ENCODE data around the gene MICALL2.

The MICALL2 gene

GRCh38 chr7:1466524-1467271 is 7.4 kb upstream of the MICALL2 start:
- DNase-seq: no peak

DNA sequence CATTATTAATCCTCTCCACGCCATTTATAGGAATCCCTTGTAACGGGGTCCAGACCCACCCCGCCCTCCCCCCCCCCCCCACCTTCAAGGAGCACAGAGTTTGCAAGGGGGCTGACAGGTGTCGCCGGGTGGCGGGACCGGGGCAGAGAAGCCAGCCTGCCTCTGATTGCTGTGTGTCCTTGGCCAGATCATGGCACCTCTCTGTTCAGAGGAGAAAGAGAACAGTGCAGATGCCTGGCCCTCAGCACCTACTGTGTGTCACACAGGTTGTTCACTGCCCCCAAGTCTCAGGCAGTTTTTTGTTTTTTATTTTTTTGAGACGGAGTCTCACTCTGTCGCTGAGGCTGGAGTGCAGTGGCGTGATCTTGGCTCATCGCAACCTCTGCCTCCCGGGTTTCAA is 5.4 kb upstream of the MICALL2 start:
- no peak for DNase-seq

DNA sequence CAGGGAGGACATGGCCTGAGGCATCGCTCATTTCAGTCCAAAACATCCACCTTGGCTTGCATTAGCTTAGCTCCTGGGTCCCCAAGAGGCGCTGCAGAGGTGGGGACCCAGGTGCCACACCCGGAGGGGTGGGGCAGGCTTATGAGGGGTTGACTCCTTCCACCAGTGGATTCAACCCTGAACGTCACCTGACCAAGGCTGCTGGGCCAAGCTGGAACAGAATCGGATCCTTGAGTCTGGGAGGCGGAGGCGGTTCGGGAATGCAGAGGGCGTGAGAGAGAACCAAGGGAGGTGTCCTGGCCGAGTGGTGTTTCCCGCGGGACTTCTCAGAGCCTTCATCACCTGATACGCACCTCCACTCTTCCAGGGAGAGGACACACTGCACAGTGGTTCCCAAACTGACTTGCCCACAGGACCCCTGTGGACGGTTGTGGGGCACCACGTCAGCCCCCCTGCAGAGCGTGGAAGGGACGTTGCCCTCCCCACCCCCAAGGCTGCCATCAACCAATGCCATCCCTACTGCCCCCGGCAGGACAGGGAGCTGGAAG is 4.5 kb upstream of the MICALL2 start:
- DNase-seq: no peak

GRCh38 chr7:1461646-1462375 is 2.5 kb upstream of the MICALL2 start:
- peak; percentile 16 to 24 for DNase-seq

GRCh38 chr7:1460821-1461645 is 1.8 kb upstream of the MICALL2 start:
- DNase-seq: peak; percentile 90 to 94

DNA sequence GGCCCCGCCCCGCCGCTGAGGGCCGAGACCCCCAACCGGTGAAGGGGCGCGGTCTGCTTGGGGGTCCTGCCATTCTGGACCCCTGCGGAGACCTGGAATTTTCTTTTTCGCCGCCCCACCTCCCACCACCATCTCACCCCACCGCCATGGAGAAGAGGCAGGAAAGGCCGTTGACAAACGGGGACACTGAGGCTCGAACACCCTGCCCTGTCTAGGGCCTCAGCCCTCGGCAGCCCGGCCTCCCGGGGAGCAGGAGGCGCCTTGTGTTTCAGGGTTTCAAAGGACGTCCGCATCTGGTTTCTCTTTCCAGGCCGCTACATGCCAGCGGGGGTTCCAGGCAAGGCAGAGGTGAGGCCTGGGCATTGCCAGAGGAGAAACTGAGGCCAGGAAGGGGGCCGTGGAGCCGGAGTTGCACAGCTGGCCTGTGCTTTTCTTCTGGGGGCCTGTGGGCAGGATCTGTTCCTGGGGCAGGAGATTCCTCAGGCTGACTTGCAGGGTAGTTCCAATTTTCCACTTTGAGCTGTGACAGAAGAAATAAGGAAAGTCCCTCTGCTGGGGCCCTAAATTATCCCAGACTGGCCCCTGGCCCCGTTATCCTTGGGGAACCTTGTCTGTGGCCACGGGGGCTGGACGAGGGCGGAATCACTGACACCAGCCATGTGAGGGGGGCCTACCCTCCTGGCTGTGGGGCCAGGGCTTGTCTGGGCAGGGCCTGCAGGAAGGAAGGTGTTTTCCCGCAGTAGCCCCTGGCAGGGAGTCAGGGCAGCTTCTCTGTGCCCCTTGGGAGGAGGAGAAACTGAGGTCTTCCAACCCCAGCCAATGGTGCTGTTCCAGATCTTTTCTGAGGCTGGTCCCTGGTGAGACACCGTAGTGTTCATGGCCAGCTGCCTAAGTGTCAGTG is 900 bp upstream of the MICALL2 start:
- peak in 1 of 2 donors; percentile 5 for DNase-seq

DNA sequence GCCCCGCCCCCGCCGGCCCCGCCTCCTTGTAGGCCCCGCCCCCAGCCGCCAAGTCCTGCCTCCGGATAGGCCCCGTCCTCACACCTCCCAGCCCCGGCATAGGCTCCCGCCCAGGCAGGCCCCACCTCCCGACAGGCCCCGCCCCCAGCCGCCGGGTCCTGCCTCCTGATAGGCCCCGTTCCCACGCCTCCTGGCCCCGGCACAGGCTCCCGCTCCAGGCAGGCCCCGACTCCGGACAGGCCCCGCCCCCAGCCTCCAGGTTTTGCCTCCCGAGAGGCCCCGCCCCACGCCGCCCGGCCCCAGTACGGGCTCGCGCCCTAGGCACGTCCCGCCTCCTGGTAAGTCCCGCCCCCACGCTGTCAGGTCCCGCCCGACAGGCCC is 232 bp upstream of the MICALL2 start:
- DNase-seq: peak; percentile 99 to 100

DNA sequence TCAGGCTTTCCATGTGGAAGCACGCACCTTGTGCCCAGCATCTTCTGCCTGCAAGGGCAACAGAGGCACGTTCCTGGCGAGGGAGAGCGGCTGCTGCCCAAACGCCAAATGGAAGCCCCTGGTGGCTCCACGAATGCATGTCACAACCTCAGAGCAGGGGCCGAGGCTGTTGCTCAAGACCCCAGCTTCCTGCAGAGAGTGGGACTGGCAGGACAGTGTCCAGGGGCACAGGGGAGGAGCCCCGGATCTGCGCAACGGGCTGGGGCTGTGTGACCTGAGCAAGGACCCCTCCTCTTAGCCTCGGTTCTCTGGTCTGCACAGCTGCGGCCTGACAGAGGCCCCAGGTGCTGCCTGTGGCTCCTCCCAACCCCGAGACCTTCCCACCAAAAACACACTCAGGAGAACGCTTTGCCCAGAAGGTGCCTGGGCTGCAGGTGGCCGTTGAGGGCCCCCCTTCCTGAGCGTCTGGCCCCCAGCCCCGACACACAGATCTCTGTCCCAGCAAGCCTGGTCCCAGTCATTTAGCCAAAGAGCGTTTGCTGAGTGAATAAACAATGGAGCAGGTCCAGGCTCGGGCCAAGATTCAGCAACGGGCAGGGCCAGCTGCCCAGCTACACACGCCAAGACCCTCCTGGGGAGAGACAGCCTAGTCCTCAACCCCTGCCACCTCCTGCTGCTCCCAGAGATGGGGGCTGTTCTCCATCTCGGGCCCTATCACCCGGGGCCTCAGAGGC is 1.2 kb downstream of the MICALL2 start:
- peak; percentile 10 to 35 for DNase-seq

DNA sequence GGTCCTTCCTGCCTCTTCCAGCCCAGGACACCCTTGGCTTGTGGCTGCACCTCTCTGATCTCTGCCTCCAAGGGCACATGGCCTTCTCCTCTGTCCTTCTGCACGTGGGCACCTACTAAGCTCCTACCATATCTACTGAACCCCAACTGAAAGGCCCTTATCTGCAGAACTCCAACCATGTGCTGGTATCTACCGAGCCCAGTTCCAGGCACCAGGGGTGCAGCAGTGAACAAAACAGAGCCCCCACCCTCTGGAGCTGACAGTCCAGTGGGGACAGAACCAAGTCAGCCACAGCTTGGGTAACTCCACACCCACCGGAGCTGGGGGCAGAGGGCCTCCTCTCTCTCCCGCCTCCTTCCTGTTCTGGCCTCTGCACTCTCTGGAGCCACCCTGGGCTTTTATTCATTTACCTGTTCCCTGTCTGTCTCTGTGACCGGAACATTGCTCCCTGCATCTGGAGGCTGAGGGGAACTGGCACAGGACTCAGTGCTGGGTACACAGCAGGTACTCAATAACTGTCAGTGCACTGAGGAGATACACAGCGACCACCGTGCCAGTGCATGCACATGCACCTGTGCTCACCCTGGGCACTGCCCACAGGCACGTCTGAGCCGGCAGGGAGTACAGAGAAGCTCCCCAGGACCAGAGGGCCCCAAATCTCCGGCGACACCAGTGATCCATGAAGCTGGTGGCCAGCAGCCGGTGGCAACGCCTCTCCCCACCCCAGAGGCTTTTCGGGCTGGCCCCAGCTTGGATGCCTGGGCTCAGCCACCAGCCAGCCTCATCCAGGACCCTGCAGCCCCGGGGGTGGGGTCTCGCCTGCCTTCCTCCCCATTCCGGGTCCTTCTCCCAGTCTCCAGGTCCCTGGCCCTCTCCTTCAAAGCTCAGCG is 2.0 kb downstream of the MICALL2 start:
- peak in 1 of 2 donors; percentile 19 for DNase-seq

DNA sequence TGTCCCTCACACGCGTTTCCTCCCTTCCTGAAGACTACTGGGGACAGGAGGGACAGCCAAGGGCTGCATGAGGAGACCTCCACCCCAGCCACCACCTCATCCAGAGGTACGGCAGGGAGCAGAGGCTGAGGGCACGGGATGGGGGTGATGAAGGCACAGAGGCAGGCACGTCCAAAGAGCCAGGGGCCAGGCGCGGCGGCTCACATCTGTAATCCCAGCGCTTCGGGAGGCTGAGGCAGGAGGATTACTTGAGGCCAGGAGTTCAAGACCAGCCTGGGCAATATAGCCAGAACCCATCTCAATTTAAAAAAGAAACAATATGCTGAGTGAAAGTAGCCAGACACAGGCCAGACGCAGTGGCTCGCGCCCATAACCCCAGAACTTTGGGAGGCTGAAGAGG is 3.3 kb downstream of the MICALL2 start:
- DNase-seq: no peak

DNA sequence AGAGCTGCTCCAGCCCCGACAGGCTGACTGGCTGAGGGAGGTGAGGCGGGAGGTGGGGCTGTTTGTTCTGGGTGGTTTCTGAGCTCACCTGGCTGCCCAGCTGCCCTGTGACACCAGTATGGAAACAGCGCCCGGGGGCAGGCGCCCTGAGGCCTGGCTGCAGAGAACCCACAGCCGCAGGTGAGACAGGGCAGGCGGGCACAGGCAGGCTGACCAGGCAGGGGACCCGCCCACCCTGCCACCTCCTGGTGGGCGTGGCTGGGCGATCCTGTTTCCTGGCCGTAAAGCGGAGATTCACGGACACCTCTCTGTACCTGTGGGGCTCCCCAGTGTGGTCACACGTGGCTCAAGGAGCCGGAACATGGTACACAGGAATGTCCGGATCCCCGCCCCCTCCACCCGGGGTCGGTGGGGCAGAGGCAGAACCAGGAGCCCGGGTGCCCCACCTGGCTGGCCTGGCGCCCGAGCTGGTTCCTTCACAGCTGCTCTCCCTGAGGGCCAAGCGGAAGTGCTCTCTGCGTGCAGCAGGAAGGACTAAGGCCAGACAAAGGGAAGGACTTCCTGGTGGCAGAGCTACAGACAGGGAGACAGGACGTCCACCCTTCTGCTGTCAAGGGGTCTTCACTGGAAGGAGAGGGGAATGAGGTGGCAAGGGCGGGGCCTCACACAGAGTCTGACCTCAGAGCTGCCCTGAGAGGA is 3.9 kb downstream of the MICALL2 start:
- no peak for DNase-seq

DNA sequence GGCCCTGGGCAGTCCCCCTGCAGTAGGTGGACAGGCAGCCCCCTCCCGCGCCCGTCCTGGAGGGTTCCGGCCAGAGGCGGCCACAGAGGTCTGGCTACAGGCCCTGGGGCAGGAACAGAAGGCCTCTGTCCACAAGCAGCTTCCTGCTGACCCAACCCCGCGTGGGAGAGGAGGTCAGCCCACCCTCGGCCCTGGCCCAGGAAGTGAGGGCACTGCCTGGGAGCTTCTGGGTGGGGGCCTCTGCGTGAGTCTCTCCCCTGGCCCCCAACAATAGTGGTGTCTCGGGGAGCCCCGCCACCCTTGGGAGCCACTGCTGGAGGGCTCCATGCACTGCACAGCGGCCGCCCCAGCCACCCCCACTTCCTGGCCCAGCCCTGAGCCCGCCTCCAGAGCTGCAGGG is 4.7 kb downstream of the MICALL2 start:
- DNase-seq: no peak

- no peak for DNase-seq
Observed at GRCh38 chr7:1452205-1452604, 7.1 kb downstream of the MICALL2 start.

- no peak for DNase-seq
Observed at GRCh38 chr7:1450987-1451386, 8.3 kb downstream of the MICALL2 start.

DNA sequence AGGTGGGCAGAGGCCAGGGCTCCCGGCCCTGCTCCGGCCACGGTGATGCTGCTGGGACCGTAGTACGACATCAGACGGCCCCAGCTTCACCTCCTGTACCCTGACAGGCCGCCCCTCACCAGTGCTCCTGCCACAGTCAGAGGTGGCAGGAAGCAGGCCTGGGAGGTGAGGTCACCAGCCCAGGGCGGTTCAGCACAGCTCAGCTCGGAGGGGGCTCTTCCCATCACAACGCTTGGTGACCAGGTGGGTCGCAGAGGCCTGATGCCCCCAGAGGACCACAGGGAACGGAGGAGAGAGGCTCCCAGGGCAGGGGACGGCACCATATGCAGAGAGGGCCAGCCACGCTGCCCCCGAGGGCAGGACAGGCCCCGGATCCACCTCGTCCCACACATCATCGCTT is 8.8 kb downstream of the MICALL2 start:
- DNase-seq: no peak

- no peak for DNase-seq
Observed at GRCh38 chr7:1449951-1450350, 9.3 kb downstream of the MICALL2 start.

GRCh38 chr7:1449501-1449900 is 9.8 kb downstream of the MICALL2 start:
- DNase-seq: no peak

GRCh38 chr7:1448958-1449357 is 10.3 kb downstream of the MICALL2 start:
- DNase-seq: no peak

- DNase-seq: no peak
Observed at GRCh38 chr7:1447551-1448244, 11.6 kb downstream of the MICALL2 start.
